K562 (cell line): ENCODE measurements around the gene CEP20. TPM values are rescaled to one million over a fixed set of nuclear protein-coding genes. Genes with fewer than 3 reads are reported as not detected.

ENCODE experiments used
- BRCA1 ChIP-seq, 2 experiments: fragments of 450-650 bp in 1 of 2; sonication (generic) in 1 of 2; formaldehyde crosslinking in 1 of 2; IDR thresholded peaks; 2 replicates each; pipeline versions ENCODE4 v1.5.0 to v1.6.1; 2017 to 2020; ENCODE audit warnings: mild to moderate bottlenecking in 1 of 2, missing genetic modification reagents in 1 of 2
- DACH1 ChIP-seq: fragments of 450-650 bp; IDR thresholded peaks from 2 replicates; pipeline ENCODE4 v1.6.1; 2018; ENCODE audit not compliant: partially characterized antibody
- HNRNPH1 ChIP-seq: fragments of 200-400 bp; formaldehyde crosslinking; optimal IDR thresholded peaks from 2 replicates; pipeline ENCODE3; 2017; ENCODE audit warnings: low read depth, mild to moderate bottlenecking, low read length, moderate library complexity
- JUND ChIP-seq, 2 experiments: IDR thresholded peaks; 2 replicates in 1 of 2; 3 replicates in 1 of 2; pipeline ENCODE4 v1.6.1; 2011; ENCODE audit warnings: borderline replicate concordance in 2 of 2, low read depth in 2 of 2, low read length in 2 of 2, improper control_type of control experiment in 1 of 2, missing biosample characterization in 1 of 2, missing genetic modification characterization in 1 of 2, missing genetic modification reagents in 1 of 2
- NR0B1 ChIP-seq: fragments of 450-650 bp; IDR thresholded peaks from one replicate; pipeline ENCODE4 v1.6.1; 2018; ENCODE audit warnings: mild to moderate bottlenecking, moderate library complexity; ENCODE audit not compliant: partially characterized antibody
- PURB ChIP-seq: sonication (generic); formaldehyde crosslinking; IDR thresholded peaks from 2 replicates; pipeline ENCODE4 v1.9.0; 2021; ENCODE audit warnings: low read depth, mild to moderate bottlenecking, missing genetic modification reagents
- RERE ChIP-seq: sonication (generic); formaldehyde crosslinking; IDR thresholded peaks from 2 replicates; pipeline ENCODE4 v1.8.0; 2023; ENCODE audit warnings: missing genetic modification reagents, mild to moderate bottlenecking, borderline replicate concordance
- ZC3H11A ChIP-seq: IDR thresholded peaks from 2 replicates; pipeline ENCODE4 v1.6.1; 2012; ENCODE audit warnings: low read depth, low read length, improper control_type of control experiment
- ZFP91 ChIP-seq: sonication (generic); formaldehyde crosslinking; IDR thresholded peaks from 2 replicates; pipeline ENCODE4 v1.8.0; 2022; ENCODE audit warnings: mild to moderate bottlenecking, missing genetic modification reagents
- ZNF121 ChIP-seq: sonication (generic); formaldehyde crosslinking; conservative IDR thresholded peaks from 2 replicates; pipeline ENCODE4 v1.8.0; 2022; ENCODE audit warnings: missing genetic modification reagents
- ZNF134 ChIP-seq: fragments of 250-450 bp; sonication (Bioruptor Pico); conservative IDR thresholded peaks from 2 replicates; pipeline ENCODE4 v1.4.0; 2020
- ZNF212 ChIP-seq: fragments of 450-650 bp; formaldehyde crosslinking; IDR thresholded peaks from 2 replicates; pipeline ENCODE4 v1.4.0; 2020; ENCODE audit warnings: mild to moderate bottlenecking
- ZNF232 ChIP-seq: sonication (generic); formaldehyde crosslinking; IDR thresholded peaks from 2 replicates; pipeline ENCODE4 v1.8.0; 2022; ENCODE audit warnings: mild to moderate bottlenecking, missing genetic modification reagents
- ZNF384 ChIP-seq: IDR thresholded peaks from 2 replicates; pipeline ENCODE4 v1.6.1; 2012; ENCODE audit warnings: low read depth, low read length, improper control_type of control experiment
- ZNF436 ChIP-seq: fragments of 250-450, 450-650 bp; sonication (Bioruptor Pico); formaldehyde crosslinking; IDR thresholded peaks from 2 replicates; pipeline ENCODE4 v1.7.0; 2020; ENCODE audit warnings: mild to moderate bottlenecking
- polyA plus RNA-seq, 8 experiments: library from polyadenylated mRNA; depleted of rRNA in 4 of 8; stranded (reverse) in 5 of 8; unstranded in 3 of 8; fragments of >200 nt; fragmentation: Nextera tagmentation in 2 of 8; fragmentation: Illumina TruSeq in 1 of 8; extraction: Ambion mirVana in 2 of 8; extraction: Trizol in 1 of 8; gene quantifications; 2 replicates each; pipeline versions ENCODE4 v1.2.1 to v1.2.3, GENCODE V29; 2011 to 2014; ENCODE audit warnings: inconsistent platforms in 1 of 8, missing spikeins in 1 of 8
- total RNA-seq, 7 experiments: library from RNA; depleted of rRNA in 6 of 7; stranded (reverse); fragments of >200 nt in 6 of 7; fragmentation: Illumina TruSeq in 2 of 7; extraction: Trizol in 2 of 7; gene quantifications; 2 replicates each; pipeline versions ENCODE4 v1.2.1 to v1.2.3, GENCODE V29; 2011 to 2021; ENCODE audit warnings: low replicate concordance in 1 of 7

CEP20 gene
- total and polyA plus RNA-seq, 9 of the 15 experiments (the other 6 are each of a cell fraction or from before 2014, with no cell fraction given): 41.3 to 150 (median 104) TPM

GRCh38 chr16:15897834-15898254 lies 9.4 kb upstream of the CEP20 start (continued):
- TF ChIP-seq RERE (CRISPR knock-in tag) (no peak), DACH1 (no peak), BRCA1 (IDR thresholded peaks at IDR 0.05) (no peak), BRCA1 (CRISPR knock-in tag; IDR thresholded peaks at IDR 0.05) (no peak), ZC3H11A (no peak), NR0B1 (no peak), ZNF232 (CRISPR knock-in tag) (no peak), ZFP91 (CRISPR knock-in tag) (no peak), JUND (IDR thresholded peaks at IDR 0.05; ENCODE audit: borderline replicate concordance, low read depth, low read length) (no peak), JUND (tag; IDR thresholded peaks at IDR 0.05; ENCODE audit: borderline replicate concordance, low read depth, low read length) (peak; percentile 25; the same call in 1 of the 3 replicates), PURB (CRISPR knock-in tag) (no peak), HNRNPH1 (no peak), ZNF212 (CRISPR knock-in tag) (no peak), ZNF384 (no peak), ZNF436 (CRISPR knock-in tag) (no peak), ZNF121 (CRISPR knock-in tag) (no peak), ZNF134 (no peak)
